HEK293T (cell line): ENCODE data around the gene STAT5A.
"Not testable (repeated sequence)": the region's sequence is repeated elsewhere in the genome, so short reads cannot be mapped to it uniquely, and the experiment has no call there.

Experiments used
- CTCF ChIA-PET: fragments of 350-600 bp; formaldehyde crosslinking; extraction: SDS; loops from one replicate; lab custom pipeline; 2021; ENCODE audit warnings: antibody characterized with exemption, inconsistent platforms; lab: Yijun Ruan, JAX
- POLR2A ChIA-PET: fragments of 350-600 bp; formaldehyde crosslinking; extraction: SDS; loops from one replicate; lab custom pipeline; 2020; ENCODE audit warnings: antibody characterized with exemption, inconsistent platforms; lab: Yijun Ruan, JAX
- DNase-seq: peaks from one replicate; pipeline ENCODE4 v3.0.0; 2012; ENCODE audit warnings: mixed read lengths; ENCODE audit errors: extremely low spot score
- ARNT ChIP-seq: fragments of 450-650 bp; IDR thresholded peaks from 2 replicates; pipeline ENCODE4 v1.6.1; 2017; ENCODE audit warnings: mild to moderate bottlenecking
- BHLHE40 ChIP-seq: fragments of 450-650 bp; IDR thresholded peaks from 2 replicates; pipeline ENCODE4 v1.6.1; 2016; ENCODE audit warnings: mild to moderate bottlenecking, moderate library complexity, borderline replicate concordance
- CTBP1 ChIP-seq: fragments of 450-650 bp; IDR thresholded peaks from 2 replicates; pipeline ENCODE4 v1.6.1; 2016; ENCODE audit warnings: borderline replicate concordance
- ELF4 ChIP-seq: fragments of 450-650 bp; IDR thresholded peaks from 2 replicates; pipeline ENCODE4 v1.6.1; 2017; ENCODE audit warnings: antibody characterized with exemption
- FOXA1 ChIP-seq: fragments of 450-650 bp; IDR thresholded peaks from 2 replicates; pipeline ENCODE4 v1.6.1; 2016; ENCODE audit warnings: mild to moderate bottlenecking
- FOXK2 ChIP-seq: fragments of 450-650 bp; IDR thresholded peaks from 2 replicates; pipeline ENCODE4 v1.6.1; 2016; ENCODE audit warnings: mild to moderate bottlenecking
- FOXM1 ChIP-seq: fragments of 450-650 bp; IDR thresholded peaks from 2 replicates; pipeline ENCODE4 v1.6.1; 2017; ENCODE audit warnings: mild to moderate bottlenecking, borderline replicate concordance
- HDGF ChIP-seq: fragments of 450-650 bp; IDR thresholded peaks from 2 replicates; pipeline ENCODE4 v1.6.1; 2017; ENCODE audit warnings: antibody characterized with exemption, borderline replicate concordance
- L3MBTL2 ChIP-seq: fragments of 450-650 bp; conservative IDR thresholded peaks from 2 replicates; pipeline ENCODE4 v1.6.1; 2016; ENCODE audit warnings: mild to moderate bottlenecking
- LEF1 ChIP-seq: fragments of 450-650 bp; IDR thresholded peaks from 2 replicates; pipeline ENCODE4 v1.6.1; 2017; ENCODE audit warnings: mild to moderate bottlenecking, borderline replicate concordance
- NFRKB ChIP-seq: fragments of 450-650 bp; IDR thresholded peaks from 2 replicates; pipeline ENCODE4 v1.6.1; 2016; ENCODE audit warnings: mild to moderate bottlenecking, moderate library complexity
- PKNOX1 ChIP-seq: fragments of 450-650 bp; IDR thresholded peaks from 2 replicates; pipeline ENCODE4 v1.6.1; 2016
- SP1 ChIP-seq: fragments of 450-650 bp; IDR thresholded peaks from 2 replicates; pipeline ENCODE4 v1.6.1; 2017
- SUZ12 ChIP-seq: fragments of 450-650 bp; IDR thresholded peaks from 2 replicates; pipeline ENCODE4 v1.6.1; 2016; ENCODE audit warnings: mild to moderate bottlenecking
- TARDBP ChIP-seq: fragments of 450-650 bp; IDR thresholded peaks from 2 replicates; pipeline ENCODE4 v1.6.1; 2016
- ZNF384 ChIP-seq: fragments of 450-650 bp; IDR thresholded peaks from 2 replicates; pipeline ENCODE4 v1.6.1; 2016

STAT5A gene

GRCh38 chr17:42252597-42253550, 35.4 kb upstream of the STAT5A start:
- TF ChIP-seq TARDBP (no peak), ELF4 (no peak), PKNOX1 (peak; percentile 45; the same call in 1 of the 2 replicates), L3MBTL2 (no peak), CTBP1 (no peak), NFRKB (no peak), BHLHE40 (no peak), LEF1 (no peak), FOXM1 (no peak)
- ChIA-PET CTCF (interaction anchor here (0.7 kb wide), 2 partner anchors 211 to 338 kb away, joined by 3 to 4 read pairs; no protein-coding TSS in a partner anchor), POLR2A (no interaction called here)
- DNase-seq = no peak

- ChIA-PET POLR2A (interaction anchor here (1.2 kb wide), 1 partner anchor 23 kb away, joined by 4 read pairs; no protein-coding TSS in a partner anchor), CTCF (interaction anchor here (0.7 kb wide), 1 partner anchor 339 kb away, joined by 4 read pairs; no protein-coding TSS in a partner anchor)
- no peak for TF ChIP-seq ARNT
- no peak for TF ChIP-seq SUZ12
- TF ChIP-seq BHLHE40 = no peak
- no peak for TF ChIP-seq HDGF
- no peak for TF ChIP-seq FOXK2
- TF ChIP-seq ELF4 = no peak
- TF ChIP-seq SP1 = no peak
- TF ChIP-seq ZNF384 = no peak
- no peak for TF ChIP-seq FOXM1
- no peak for TF ChIP-seq FOXA1
- DNase-seq = no peak
Measured at GRCh38 chr17:42253578-42253977, 34.7 kb upstream of the STAT5A start.

GRCh38 chr17:42255445-42255844, 32.9 kb upstream of the STAT5A start:
- ChIA-PET POLR2A (no interaction called here), CTCF (no interaction called here)

GRCh38 chr17:42260318-42260717, 28.0 kb upstream of the STAT5A start:
- DNase-seq = no peak
- ChIA-PET POLR2A (no interaction called here), CTCF (interaction anchor here (0.6 to 1.0 kb wide), 2 partner anchors 19 to 323 kb away, joined by 3 to 4 read pairs; no protein-coding TSS in a partner anchor)
- TF ChIP-seq ZNF384 (no peak), ARNT (no peak), BHLHE40 (no peak), CTBP1 (no peak), L3MBTL2 (no peak), FOXM1 (no peak), LEF1 (no peak), PKNOX1 (no peak), FOXA1 (no peak), ELF4 (no peak), TARDBP (no peak), HDGF (no peak), SUZ12 (no peak), NFRKB (no peak), FOXK2 (no peak), SP1 (no peak)

More at GRCh38 chr17:42255445-42255844, 32.9 kb upstream of the STAT5A start:
- DNase-seq = no peak
- TF ChIP-seq CTBP1 = no peak
- no peak for TF ChIP-seq HDGF
- no peak for TF ChIP-seq ELF4
- TF ChIP-seq L3MBTL2 = no peak
- TF ChIP-seq SP1 = no peak
- no peak for TF ChIP-seq PKNOX1
- no peak for TF ChIP-seq LEF1
- TF ChIP-seq TARDBP = no peak
- no peak for TF ChIP-seq BHLHE40
- no peak for TF ChIP-seq FOXM1
- no peak for TF ChIP-seq ARNT
- no peak for TF ChIP-seq FOXA1
- TF ChIP-seq SUZ12 = no peak
- TF ChIP-seq NFRKB = no peak
- TF ChIP-seq ZNF384 = no peak
- TF ChIP-seq FOXK2 = no peak

- CTCF ChIA-PET = interaction anchor here (0.7 kb wide), 1 partner anchor 8 kb away, joined by 3 read pairs; no protein-coding TSS in a partner anchor
- DNase-seq, POLR2A ChIA-PET: not testable (repeated sequence)
Measured at GRCh38 chr17:42264366-42264765, 23.9 kb upstream of the STAT5A start.

- ChIA-PET CTCF (no interaction called here), POLR2A (interaction anchor here (0.7 to 1.0 kb wide), 2 partner anchors 9 to 11 kb away, joined by 3 to 4 read pairs; partner anchors contain the start of gene STAT5B)
- DNase-seq = no peak
- TF ChIP-seq PKNOX1 (no peak), HDGF (no peak), ZNF384 (no peak), ARNT (no peak), ELF4 (no peak), FOXA1 (no peak), CTBP1 (no peak), LEF1 (no peak), BHLHE40 (no peak), L3MBTL2 (no peak), NFRKB (no peak), TARDBP (no peak), SUZ12 (no peak), FOXK2 (no peak), FOXM1 (no peak), SP1 (no peak)
Measured at GRCh38 chr17:42266462-42266861, 21.8 kb upstream of the STAT5A start.
